KG1 (cell line): ENCODE results near the gene DNAL4.
"Not testable (repeated sequence)": the region's sequence is repeated elsewhere in the genome, so short reads cannot be mapped to it uniquely, and the experiment has no call there.

ENCODE experiments used
- DNase-seq: peaks from one replicate; lab custom pipeline; 2025; lab: John Stamatoyannopoulos, UW

The DNAL4 gene

GRCh38 chr22:38826801-38827200 is 32.9 kb upstream of the DNAL4 start:
- no peak for DNase-seq

- no peak for DNase-seq
Measured at GRCh38 chr22:38826386-38826785, 32.4 kb upstream of the DNAL4 start.

DNA sequence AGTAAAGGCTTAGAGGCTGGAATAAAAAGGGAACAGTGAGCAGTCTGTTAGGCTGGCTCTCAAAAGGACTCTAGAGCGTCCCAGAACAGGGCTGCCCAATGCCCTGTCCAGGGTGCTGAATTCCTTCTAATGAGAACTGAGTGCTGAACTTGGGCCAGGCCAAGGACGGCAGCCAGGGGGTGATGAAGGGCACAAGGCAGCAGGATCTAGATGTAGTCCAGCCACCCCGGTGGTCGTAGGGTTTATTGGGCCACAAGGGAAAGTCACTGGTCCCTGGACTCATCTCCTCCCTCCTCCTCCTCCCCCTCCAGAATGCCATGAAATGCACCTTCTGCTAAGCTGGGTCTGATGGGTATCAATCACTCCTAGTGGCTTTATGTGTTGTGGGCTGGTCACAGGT is 30.6 kb upstream of the DNAL4 start:
- peak; percentile 65 for DNase-seq

DNA sequence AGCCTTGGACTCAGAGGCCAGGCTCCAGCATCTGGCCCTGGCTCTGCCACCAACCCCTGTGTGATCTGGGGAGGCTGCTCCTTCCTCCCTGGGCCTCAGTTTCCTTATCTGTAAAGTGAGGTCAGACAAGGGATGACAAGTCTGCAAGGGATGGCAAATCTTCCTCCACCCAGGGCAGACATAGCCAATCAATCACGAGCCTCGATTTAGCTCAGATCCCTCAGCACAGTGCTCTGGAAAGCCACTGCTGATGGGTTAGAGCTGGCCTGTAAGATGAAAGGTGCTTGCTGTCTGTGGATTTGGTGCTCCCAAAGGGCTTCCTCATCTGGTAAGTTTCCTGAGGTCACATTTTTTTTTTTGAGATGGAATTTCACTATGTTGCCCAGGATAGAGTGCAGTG is 29.7 kb upstream of the DNAL4 start:
- DNase-seq: no peak

DNA sequence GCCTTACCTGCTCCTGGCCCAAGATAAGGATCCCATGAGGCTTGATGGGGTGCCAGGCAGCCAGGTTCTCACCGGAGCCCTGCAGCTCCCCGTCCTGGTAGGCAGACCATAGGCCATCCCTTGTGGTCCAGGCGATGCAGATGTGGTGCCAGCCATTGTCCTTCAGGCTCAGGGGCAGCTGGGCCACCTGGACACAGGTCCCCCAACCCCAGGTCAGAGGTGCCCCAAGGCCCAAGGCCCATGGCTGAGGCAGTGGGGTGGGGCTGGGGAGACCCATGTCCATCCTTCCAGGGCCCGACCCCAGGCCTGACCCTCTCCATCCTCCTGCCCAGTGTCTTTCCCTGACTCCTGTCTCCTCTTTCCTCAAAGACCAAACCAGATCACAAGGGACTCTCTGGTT is 29.1 kb upstream of the DNAL4 start:
- DNase-seq: no peak

GRCh38 chr22:38820020-38820419 is 26.1 kb upstream of the DNAL4 start:
- no peak for DNase-seq

DNA sequence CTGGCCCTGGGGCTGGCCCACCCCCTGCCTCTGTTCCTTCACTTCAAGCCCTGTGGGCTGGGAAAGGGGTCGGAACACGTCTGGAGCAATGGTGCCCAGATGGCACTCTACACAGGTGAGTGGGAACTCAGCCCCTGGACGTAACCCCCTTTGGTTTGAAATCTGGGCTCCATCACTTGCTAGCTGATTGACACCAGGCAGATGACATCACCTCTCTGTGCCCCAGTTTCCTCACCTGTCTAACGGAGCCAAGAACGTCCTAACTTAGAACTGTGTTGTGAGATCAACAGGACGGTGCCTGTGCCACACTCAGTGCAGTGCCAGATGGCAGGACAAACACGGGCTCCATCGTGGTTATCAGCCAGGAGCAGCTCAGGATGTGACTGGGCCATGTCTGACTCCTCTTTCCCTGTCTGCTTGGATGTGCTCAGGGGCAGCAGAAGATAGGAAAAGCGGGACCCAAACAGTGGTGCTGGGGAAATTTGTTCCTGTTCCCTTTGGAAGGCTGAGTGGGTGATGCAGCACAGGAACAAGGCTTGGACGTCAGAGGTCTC is 25.5 kb upstream of the DNAL4 start:
- no peak for DNase-seq

GRCh38 chr22:38817196-38817595 is 23.3 kb upstream of the DNAL4 start:
- DNase-seq: no peak

DNA sequence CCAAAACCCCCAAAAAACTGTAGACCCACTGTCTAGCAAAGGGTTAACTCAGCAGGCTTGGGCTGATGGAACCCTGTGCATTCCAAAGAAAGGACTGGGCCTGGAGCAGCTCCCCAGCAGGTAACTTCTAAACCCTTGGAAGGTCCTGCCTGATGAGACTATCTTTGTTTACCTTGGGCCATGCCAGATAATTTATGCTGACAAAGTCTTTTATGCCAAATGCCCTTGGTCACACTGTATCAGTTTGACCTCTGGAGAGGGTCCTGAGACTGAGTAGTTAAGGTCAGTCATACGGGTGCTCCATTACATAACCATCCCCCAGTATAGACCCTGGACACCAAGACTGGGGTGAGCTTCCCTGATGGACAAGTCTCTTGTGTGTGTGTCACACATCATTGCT is 21.9 kb upstream of the DNAL4 start:
- DNase-seq: no peak

DNA sequence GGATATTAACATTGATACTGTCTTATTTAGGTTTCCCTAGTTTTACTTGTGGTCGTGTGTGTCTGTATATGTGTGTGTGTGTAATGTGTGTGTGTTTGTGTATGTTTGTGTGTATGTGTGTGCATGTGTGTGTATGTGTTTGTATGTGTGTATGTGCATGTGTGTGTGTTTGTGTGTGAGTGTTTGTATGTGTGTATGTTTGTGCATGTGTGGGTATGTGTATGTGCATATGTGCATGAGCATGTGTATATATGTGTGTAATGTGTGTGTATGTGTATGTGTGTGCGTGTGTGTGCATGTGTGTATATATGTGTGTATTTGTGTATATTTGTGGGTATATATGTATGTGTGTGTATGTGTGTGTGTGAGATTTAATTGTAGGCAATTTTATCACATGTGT is 17.3 kb upstream of the DNAL4 start:
- DNase-seq: no peak

- DNase-seq: not testable (repeated sequence)
Measured at GRCh38 chr22:38805041-38805593, 11.2 kb upstream of the DNAL4 start.

DNA sequence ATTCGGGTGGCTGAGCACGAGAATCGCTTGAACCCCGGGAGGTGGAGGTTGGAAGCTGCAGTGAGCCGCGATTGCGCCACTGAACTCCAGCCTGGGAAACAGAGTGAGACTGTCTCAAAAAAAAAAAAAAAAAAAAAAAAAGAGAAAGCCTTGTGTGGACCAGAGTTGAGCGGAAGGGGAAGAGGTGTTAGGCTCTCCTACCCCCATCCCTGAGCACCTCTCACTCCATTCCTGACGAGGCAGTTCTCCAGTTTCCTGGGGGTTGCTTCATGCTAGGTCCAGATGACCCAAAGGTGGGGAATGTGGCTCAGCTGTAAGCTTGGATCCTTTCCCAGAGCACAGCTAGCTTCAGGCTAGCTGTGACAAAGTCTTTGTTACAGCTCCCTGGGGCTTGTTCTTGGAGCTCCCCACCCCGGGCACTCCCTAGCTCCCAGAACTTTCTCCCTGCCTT is 8.8 kb upstream of the DNAL4 start:
- no peak for DNase-seq

DNA sequence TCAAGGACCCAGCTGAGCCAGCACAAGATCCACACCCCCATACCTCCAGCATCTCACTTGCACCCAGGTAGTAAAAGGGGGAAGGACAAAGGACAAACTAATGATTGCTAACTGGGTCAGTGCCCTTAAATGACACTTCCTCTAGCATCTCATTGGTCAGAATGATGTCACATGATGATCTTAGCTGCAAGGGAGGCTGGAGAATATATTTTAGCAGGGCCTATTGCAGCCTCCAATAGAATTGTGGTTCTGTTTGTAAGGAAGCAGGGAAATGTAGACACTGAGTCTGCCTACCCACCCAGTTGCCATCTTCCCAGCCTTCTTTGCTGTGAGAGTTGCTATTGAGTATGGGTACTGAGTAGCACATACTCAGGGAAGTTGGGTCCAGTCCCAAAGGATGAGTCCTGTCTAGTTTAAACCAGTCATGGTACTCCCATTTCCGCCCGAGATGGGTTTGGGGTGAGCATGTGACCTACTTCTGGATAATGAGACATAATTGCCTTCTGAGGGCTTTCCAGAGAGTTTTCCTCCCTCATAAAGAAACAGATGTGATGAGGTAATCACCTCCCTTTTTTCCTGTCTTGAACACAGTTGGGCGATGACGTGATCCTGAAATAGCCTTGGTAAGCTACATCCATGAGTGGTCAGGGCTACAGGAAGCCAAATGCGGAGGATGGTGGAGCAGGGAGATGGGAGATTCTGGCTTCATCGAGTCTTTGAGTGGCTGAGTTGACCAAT is 5.5 kb upstream of the DNAL4 start:
- DNase-seq: no peak

DNA sequence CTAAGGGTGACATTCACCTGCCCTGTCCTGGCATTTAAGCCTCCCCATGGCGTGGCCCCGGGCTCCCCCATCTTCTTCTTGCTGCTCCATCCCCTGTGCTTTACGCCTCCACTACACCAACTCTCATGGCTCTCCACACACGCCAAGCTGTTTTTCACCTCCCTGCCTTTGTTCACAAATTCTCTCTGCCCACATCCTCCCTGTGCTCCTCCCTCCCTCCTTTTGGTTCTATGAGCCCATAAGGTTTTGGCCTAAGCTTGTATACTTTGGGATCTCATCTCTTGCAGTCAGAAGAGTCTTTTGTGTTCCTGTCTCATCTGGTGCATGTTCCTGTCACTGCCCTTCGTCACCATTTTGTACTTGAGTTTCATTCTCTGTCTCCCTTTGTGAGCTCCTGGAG is 4.6 kb upstream of the DNAL4 start:
- DNase-seq: no peak

- no peak for DNase-seq
Measured at GRCh38 chr22:38796262-38796957, 2.5 kb upstream of the DNAL4 start.

- no peak for DNase-seq
Measured at GRCh38 chr22:38795569-38795968, 1.6 kb upstream of the DNAL4 start.

GRCh38 chr22:38793317-38793716 is 626 bp downstream of the DNAL4 start:
- DNase-seq: no peak

- no peak for DNase-seq
Measured at GRCh38 chr22:38792833-38793232, 1.1 kb downstream of the DNAL4 start.

DNA sequence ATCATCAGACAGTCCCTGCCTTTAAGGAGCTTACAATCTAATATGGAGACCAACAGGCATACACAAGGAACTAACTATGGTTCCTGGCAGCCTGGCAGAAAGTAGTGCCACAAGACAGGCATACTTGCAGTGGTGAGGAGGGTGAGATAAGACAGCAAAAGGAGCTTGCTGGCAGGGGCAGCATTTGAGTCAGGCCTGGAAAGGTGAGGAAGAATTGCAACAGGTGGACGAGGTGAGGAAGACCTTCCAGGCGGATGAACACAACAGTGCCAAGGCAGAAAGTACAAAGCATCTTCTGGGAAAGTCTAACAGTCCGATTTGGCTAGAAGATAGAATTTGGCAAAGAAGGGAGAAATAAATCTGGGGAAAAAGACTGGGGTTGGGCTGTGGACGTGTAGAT is 4.3 kb downstream of the DNAL4 start:
- no peak for DNase-seq

DNA sequence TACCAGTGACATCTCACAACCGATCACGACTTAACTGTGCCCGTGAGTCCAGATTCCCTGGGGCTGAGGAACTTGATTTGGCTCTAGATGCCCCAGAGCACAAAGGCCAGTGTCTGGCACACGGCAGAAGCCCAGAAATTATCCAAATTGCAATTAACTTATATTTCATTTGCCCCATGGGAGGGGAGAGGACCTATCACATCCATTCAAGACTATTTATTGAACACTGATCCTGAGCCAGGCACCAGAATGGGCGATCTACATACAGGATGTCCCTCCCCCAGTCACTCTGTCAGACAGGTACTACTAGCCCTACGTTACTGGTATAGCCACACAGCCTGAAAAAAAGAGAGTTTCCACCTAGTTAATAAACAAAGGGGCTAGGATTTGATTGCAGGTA is 5.1 kb downstream of the DNAL4 start:
- no peak for DNase-seq

- DNase-seq: no peak
Measured at GRCh38 chr22:38788021-38788816, 5.7 kb downstream of the DNAL4 start.

GRCh38 chr22:38786631-38787030 is 7.3 kb downstream of the DNAL4 start:
- no peak for DNase-seq
